Stomach (tissue), 4 donors: Measurements from ENCODE around the gene SCAP.

Experiments
- POLR2A ChIP-seq, 4 donors: fragments of 450-650 bp; IDR thresholded peaks; one replicate each; pipeline ENCODE4 v1.6.1; 2016; ENCODE audit warnings: antibody characterized with exemption in 4 of 4, control low read depth in 2 of 4, mild to moderate bottlenecking in 1 of 4, moderate library complexity in 1 of 4
- TF ChIP-seq, protein P1 (sequence below), 7 experiments: fragments of 450-650 bp in 4 of 7; fragments of 200-600 bp in 3 of 7; sonication (generic) in 3 of 7; IDR thresholded peaks; one replicate each; pipeline ENCODE4 v1.5.1; 2016 to 2019; ENCODE audit warnings: antibody characterized with exemption in 7 of 7, control low read depth in 2 of 7, mild to moderate bottlenecking in 1 of 7

- TF ChIP-seq, protein P1, sequence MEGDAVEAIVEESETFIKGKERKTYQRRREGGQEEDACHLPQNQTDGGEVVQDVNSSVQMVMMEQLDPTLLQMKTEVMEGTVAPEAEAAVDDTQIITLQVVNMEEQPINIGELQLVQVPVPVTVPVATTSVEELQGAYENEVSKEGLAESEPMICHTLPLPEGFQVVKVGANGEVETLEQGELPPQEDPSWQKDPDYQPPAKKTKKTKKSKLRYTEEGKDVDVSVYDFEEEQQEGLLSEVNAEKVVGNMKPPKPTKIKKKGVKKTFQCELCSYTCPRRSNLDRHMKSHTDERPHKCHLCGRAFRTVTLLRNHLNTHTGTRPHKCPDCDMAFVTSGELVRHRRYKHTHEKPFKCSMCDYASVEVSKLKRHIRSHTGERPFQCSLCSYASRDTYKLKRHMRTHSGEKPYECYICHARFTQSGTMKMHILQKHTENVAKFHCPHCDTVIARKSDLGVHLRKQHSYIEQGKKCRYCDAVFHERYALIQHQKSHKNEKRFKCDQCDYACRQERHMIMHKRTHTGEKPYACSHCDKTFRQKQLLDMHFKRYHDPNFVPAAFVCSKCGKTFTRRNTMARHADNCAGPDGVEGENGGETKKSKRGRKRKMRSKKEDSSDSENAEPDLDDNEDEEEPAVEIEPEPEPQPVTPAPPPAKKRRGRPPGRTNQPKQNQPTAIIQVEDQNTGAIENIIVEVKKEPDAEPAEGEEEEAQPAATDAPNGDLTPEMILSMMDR (IDR thresholded peaks at IDR 0.05) = no peak
- TF ChIP-seq POLR2A (IDR thresholded peaks at IDR 0.05) = no peak
These were observed 45.1 kb downstream of the SCAP start for GRCh38 chr3:47430606-47431005.
